ENCODE measurements around the gene PLCB3. TPM values are rescaled to one million over a fixed set of nuclear protein-coding genes. Genes with fewer than 3 reads are reported as not detected.

Gene PLCB3
- total and polyA plus RNA-seq, 2 of the 13 experiments (the other 11 are each of a cell fraction or from before 2014, with no cell fraction given) = 7.5 to 13.8 TPM

DNA sequence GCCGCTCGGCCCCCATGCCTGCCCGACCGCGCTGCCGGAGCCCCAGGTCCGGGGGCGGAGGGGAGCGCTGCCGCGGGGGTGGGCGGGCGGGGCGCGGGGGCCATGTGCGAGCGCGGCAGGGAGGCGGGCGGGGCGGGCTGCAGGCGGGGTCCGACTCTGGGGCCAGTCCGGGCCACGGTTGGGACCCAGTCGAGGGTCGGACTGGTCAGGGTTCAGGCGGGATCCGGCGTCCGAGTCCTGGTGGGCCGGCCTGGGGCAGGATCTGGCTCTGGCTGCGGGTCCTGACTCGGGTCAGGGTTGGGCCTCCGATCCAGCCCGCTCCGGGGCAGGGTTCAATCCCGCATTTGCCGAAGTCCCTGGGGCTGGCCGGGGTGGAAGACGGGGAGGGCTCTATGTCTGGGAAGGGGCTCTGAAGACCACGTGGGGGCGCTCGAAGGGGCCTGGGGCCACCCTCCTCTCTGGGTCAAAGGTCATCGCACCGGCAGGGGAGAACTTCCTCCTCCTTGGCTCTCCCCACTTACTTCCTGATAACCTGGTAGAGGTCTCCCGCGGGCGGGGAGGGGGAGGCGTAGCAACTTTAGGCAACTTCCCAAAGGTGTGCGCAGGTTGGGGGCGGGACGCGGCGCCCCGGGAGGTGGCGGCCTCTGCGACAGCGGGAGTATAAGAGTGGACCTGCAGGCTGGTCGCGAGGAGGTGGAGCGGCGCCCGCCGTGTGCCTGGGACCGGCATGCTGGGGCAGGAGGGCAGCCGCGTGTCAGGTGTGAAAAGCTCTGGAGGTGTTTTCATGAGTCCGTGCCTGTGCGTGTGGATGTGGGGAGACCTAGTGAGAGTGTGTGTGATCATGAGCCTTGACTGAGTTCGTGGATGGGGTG is 54.6 kb downstream of the PLCB3 start (continued):
- TF ChIP-seq, protein P1, sequence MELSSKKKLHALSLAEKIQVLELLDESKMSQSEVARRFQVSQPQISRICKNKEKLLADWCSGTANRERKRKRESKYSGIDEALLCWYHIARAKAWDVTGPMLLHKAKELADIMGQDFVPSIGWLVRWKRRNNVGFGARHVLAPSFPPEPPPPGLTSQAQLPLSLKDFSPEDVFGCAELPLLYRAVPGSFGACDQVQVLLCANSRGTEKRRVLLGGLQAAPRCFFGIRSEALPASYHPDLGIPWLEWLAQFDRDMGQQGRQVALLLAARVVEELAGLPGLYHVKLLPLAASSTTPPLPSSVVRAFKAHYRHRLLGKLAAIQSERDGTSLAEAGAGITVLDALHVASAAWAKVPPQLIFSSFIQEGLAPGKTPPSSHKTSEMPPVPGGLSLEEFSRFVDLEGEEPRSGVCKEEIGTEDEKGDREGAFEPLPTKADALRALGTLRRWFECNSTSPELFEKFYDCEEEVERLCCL (CRISPR knock-in tag; IDR thresholded peaks at IDR 0.05; ENCODE audit: borderline replicate concordance) = no peak
- peak; percentile 69; the same call in 1 of the 2 replicates for TF ChIP-seq ZBTB20 (CRISPR knock-in tag; IDR thresholded peaks at IDR 0.05; ENCODE audit: borderline replicate concordance, low read depth)
- no peak for TF ChIP-seq TMF1 (CRISPR knock-in tag; IDR thresholded peaks at IDR 0.05; ENCODE audit: low read depth)
- TF ChIP-seq ZEB1 (IDR thresholded peaks at IDR 0.05; ENCODE audit: insufficient replicate concordance, low read depth) = peak; percentile 71
- TF ChIP-seq SKIL (CRISPR knock-in tag; IDR thresholded peaks at IDR 0.05; ENCODE audit: borderline replicate concordance) = no peak
- no peak for TF ChIP-seq ZNF20 (CRISPR knock-in tag; IDR thresholded peaks at IDR 0.05)
- TF ChIP-seq ZNF296 (CRISPR knock-in tag; conservative IDR thresholded peaks at IDR 0.05) = no peak
- no peak for TF ChIP-seq SP140L (CRISPR knock-in tag; IDR thresholded peaks at IDR 0.05; ENCODE audit: borderline replicate concordance)
- no peak for TF ChIP-seq REXO4 (CRISPR knock-in tag; IDR thresholded peaks at IDR 0.05; ENCODE audit: borderline replicate concordance)
- peak; percentile 98 for TF ChIP-seq NR2C2 (CRISPR knock-in tag; IDR thresholded peaks at IDR 0.05; ENCODE audit: borderline replicate concordance)
- TF ChIP-seq KLF12 (CRISPR knock-in tag; IDR thresholded peaks at IDR 0.05; ENCODE audit: borderline replicate concordance) = no peak; the same call in 1 of the 2 replicates
- TF ChIP-seq, protein P2, sequence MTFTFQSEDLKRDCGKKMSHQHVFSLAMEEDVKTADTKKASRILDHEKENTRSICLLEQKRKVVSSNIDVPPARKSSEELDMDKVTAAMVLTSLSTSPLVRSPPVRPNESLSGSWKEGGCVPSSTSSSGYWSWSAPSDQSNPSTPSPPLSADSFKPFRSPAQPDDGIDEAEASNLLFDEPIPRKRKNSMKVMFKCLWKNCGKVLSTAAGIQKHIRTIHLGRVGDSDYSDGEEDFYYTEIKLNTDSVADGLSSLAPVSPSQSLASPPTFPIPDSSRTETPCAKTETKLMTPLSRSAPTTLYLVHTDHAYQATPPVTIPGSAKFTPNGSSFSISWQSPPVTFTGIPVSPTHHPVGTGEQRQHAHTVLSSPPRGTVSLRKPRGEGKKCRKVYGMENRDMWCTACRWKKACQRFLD (CRISPR knock-in tag; IDR thresholded peaks at IDR 0.05; ENCODE audit: borderline replicate concordance) = 0 out of 2 replicates have a peak, but pooled peaks have one; percentile 46
- peak; percentile 59 for TF ChIP-seq HES4 (CRISPR knock-in tag; IDR thresholded peaks at IDR 0.05; ENCODE audit: borderline replicate concordance)
- TF ChIP-seq FOXM1 (CRISPR knock-in tag; IDR thresholded peaks at IDR 0.05) = no peak
- TF ChIP-seq ZNF556 (CRISPR knock-in tag; IDR thresholded peaks at IDR 0.05; ENCODE audit: borderline replicate concordance) = no peak
- TF ChIP-seq MLLT10 (CRISPR knock-in tag; IDR thresholded peaks at IDR 0.05) = no peak
- no peak for TF ChIP-seq ZNF496 (CRISPR knock-in tag; IDR thresholded peaks at IDR 0.05; ENCODE audit: insufficient replicate concordance)
- TF ChIP-seq ZNF790 (CRISPR knock-in tag; IDR thresholded peaks at IDR 0.05; ENCODE audit: borderline replicate concordance) = peak; percentile 3; the same call in 1 of the 2 replicates
- TF ChIP-seq ZNF180 (CRISPR knock-in tag; IDR thresholded peaks at IDR 0.05; ENCODE audit: borderline replicate concordance, low read depth) = no peak
- TF ChIP-seq ARNT2 (CRISPR knock-in tag; IDR thresholded peaks at IDR 0.05; ENCODE audit: low read depth) = 0 out of 2 replicates have a peak, but pooled peaks have one; percentile 60
- TF ChIP-seq, protein P3, sequence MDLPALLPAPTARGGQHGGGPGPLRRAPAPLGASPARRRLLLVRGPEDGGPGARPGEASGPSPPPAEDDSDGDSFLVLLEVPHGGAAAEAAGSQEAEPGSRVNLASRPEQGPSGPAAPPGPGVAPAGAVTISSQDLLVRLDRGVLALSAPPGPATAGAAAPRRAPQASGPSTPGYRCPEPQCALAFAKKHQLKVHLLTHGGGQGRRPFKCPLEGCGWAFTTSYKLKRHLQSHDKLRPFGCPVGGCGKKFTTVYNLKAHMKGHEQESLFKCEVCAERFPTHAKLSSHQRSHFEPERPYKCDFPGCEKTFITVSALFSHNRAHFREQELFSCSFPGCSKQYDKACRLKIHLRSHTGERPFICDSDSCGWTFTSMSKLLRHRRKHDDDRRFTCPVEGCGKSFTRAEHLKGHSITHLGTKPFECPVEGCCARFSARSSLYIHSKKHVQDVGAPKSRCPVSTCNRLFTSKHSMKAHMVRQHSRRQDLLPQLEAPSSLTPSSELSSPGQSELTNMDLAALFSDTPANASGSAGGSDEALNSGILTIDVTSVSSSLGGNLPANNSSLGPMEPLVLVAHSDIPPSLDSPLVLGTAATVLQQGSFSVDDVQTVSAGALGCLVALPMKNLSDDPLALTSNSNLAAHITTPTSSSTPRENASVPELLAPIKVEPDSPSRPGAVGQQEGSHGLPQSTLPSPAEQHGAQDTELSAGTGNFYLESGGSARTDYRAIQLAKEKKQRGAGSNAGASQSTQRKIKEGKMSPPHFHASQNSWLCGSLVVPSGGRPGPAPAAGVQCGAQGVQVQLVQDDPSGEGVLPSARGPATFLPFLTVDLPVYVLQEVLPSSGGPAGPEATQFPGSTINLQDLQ (CRISPR knock-in tag; IDR thresholded peaks at IDR 0.05) = no peak; the same call in 1 of the 2 replicates
